Panc1 (cell line): ENCODE data around the gene TICAM2. TPM values are rescaled to one million over a fixed set of nuclear protein-coding genes. Genes with fewer than 3 reads are reported as not detected.

Experiments used
- ATAC-seq: fragments of 200-7000 bp; cut with Tn5 transposase; 2 replicates; pipeline ENCODE4 v1.9.1; 2020; ENCODE audit warnings: mild to moderate bottlenecking, moderate library complexity
- BruUV-seq: library from RNA; stranded (reverse); fragments of 400-500 nt; replicated peaks from 2 replicates; lab custom pipeline; 2021; lab: Mats Ljungman, UMichigan
- CTCF ChIA-PET: fragments of 300-600 bp; sonication (Branson Sonifier 250); formaldehyde crosslinking; loops from one replicate; lab custom pipeline; 2022; ENCODE audit warnings: antibody characterized with exemption; lab: Charles Lee
- POLR2A ChIA-PET: fragments of 300-600 bp; sonication (Branson Sonifier 250); formaldehyde crosslinking; loops from one replicate; lab custom pipeline; 2022; ENCODE audit warnings: antibody characterized with exemption; lab: Charles Lee
- DNase-seq: peaks from one replicate; pipeline ENCODE4 v3.0.0-alpha.2; 2010; ENCODE audit warnings: low read depth, low spot score
- H3K27ac ChIP-seq: 2 replicates; pipeline ENCODE4 v1.5.1; 2011; ENCODE audit warnings: mild to moderate bottlenecking, low read length, inconsistent platforms
- H3K27me3 ChIP-seq: fragments of 200-500 bp; sonication (Bioruptor generic); 2 replicates; pipeline ENCODE4 v1.6.0; 2014; ENCODE audit warnings: low read length, inconsistent platforms; ENCODE audit not compliant: control insufficient read depth, insufficient read depth
- H3K36me3 ChIP-seq: fragments of 200-500 bp; sonication (Bioruptor generic); 2 replicates; pipeline ENCODE4 v1.5.1; 2014; ENCODE audit warnings: inconsistent platforms, mild to moderate bottlenecking, low read length, moderate library complexity; ENCODE audit not compliant: control insufficient read depth, insufficient read depth
- H3K4me1 ChIP-seq: 2 replicates; pipeline ENCODE4 v1.5.1; 2011; ENCODE audit warnings: inconsistent platforms, mild to moderate bottlenecking, low read length, moderate library complexity; ENCODE audit not compliant: control insufficient read depth, insufficient read depth
- H3K4me3 ChIP-seq, 2 experiments: 2 replicates each; pipeline ENCODE4 v1.5.1; 2011 to 2012; ENCODE audit warnings: low read depth in 2 of 2, low read length in 2 of 2, mild to moderate bottlenecking in 2 of 2, inconsistent platforms in 1 of 2, moderate library complexity in 1 of 2
- H3K9me3 ChIP-seq: fragments of 200-500 bp; sonication (Bioruptor generic); 2 replicates; pipeline ENCODE4 v1.5.1; 2014; ENCODE audit warnings: low read depth, mild to moderate bottlenecking, inconsistent platforms, low read length, moderate library complexity; ENCODE audit not compliant: control insufficient read depth, insufficient read depth
- POLR2AphosphoS5 ChIP-seq: IDR thresholded peaks from 2 replicates; pipeline ENCODE4 v1.6.1; 2012; ENCODE audit warnings: mild to moderate bottlenecking, low read depth, low read length, moderate library complexity
- SIN3A ChIP-seq: IDR thresholded peaks from 2 replicates; pipeline ENCODE4 v1.6.1; 2012; ENCODE audit warnings: low read depth, mild to moderate bottlenecking, low read length, moderate library complexity, borderline replicate concordance; ENCODE audit not compliant: insufficient read depth
- TCF7L2 ChIP-seq: IDR thresholded peaks from 2 replicates; pipeline ENCODE4 v1.6.1; 2011; ENCODE audit warnings: mild to moderate bottlenecking, low read depth, low read length, inconsistent platforms
- in situ Hi-C: cut with HindIII; loops from 2 replicates; pipeline ENCODE4 v1.10.0; 2016; ENCODE audit warnings: low sequenced_read_pairs, low pct_unique_long_range_greater_than_20kb
- intact Hi-C: fragments of 100-400 bp; cut with micrococcal nuclease; formaldehyde crosslinking; loops from one replicate; pipeline ENCODE4 v1.10.0; 2022; ENCODE audit not compliant: unreplicated experiment
- total RNA-seq: library from RNA; stranded (reverse); gene quantifications from one replicate; pipeline ENCODE4 v1.2.1, GENCODE V29; 2021; ENCODE audit not compliant: unreplicated experiment
- TF ChIP-seq, protein P1 (sequence below), 2 experiments: IDR thresholded peaks; 2 replicates each; pipeline ENCODE4 v1.6.1; 2011 to 2012; ENCODE audit warnings: low read depth in 2 of 2, control low read depth in 1 of 2, low read length in 1 of 2, mild to moderate bottlenecking in 1 of 2, moderate library complexity in 1 of 2; ENCODE audit not compliant: insufficient read depth in 1 of 2
- TF ChIP-seq, protein P2 (sequence below): fragments of 450-650 bp; IDR thresholded peaks from 2 replicates; pipeline ENCODE4 v1.5.1; 2017; ENCODE audit warnings: mild to moderate bottlenecking

TICAM2 gene
- total RNA-seq, 1 experiment from 2014 or later, result 1.6 TPM

DNA sequence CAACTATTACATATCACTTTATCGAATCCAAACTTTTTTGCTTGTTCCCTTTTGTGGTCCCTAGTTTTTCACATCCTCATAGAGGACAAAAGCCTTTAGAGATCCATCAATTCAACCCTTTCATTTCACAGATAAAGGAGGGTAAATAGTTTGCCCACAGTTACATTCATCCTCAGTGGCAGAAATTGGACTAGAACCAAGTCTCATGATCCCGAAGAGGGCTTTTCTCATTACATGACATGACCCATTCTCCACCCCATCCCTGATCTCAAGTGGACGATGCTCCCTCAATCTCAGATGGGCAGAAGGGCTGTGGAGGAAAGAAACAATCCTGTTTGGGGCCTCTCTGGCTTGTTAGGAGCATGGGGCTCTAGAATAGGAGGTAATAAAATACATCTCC lies 23.1 kb downstream of the TICAM2 start:
- ATAC-seq (no peak), DNase-seq (no peak)
- no TSS peak for BruUV-seq
- Histone ChIP-seq H3K36me3 (no peaks in the 10 kb centered on the region), H3K4me3 (no peak overlapping the region), H3K9me3 (no peaks in the 10 kb centered on the region), H3K4me1 (no peaks in the 10 kb centered on the region; the same call in 1 of the 2 replicates), H3K27ac (no peak overlapping the region), H3K27me3 (no peaks in the 10 kb centered on the region)
- TF ChIP-seq, protein P1, sequence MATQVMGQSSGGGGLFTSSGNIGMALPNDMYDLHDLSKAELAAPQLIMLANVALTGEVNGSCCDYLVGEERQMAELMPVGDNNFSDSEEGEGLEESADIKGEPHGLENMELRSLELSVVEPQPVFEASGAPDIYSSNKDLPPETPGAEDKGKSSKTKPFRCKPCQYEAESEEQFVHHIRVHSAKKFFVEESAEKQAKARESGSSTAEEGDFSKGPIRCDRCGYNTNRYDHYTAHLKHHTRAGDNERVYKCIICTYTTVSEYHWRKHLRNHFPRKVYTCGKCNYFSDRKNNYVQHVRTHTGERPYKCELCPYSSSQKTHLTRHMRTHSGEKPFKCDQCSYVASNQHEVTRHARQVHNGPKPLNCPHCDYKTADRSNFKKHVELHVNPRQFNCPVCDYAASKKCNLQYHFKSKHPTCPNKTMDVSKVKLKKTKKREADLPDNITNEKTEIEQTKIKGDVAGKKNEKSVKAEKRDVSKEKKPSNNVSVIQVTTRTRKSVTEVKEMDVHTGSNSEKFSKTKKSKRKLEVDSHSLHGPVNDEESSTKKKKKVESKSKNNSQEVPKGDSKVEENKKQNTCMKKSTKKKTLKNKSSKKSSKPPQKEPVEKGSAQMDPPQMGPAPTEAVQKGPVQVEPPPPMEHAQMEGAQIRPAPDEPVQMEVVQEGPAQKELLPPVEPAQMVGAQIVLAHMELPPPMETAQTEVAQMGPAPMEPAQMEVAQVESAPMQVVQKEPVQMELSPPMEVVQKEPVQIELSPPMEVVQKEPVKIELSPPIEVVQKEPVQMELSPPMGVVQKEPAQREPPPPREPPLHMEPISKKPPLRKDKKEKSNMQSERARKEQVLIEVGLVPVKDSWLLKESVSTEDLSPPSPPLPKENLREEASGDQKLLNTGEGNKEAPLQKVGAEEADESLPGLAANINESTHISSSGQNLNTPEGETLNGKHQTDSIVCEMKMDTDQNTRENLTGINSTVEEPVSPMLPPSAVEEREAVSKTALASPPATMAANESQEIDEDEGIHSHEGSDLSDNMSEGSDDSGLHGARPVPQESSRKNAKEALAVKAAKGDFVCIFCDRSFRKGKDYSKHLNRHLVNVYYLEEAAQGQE (IDR thresholded peaks at IDR 0.05; ENCODE audit: insufficient read depth in 1 of 2, low read depth in 2 of 2, low read length in 1 of 2), result no peak
- TF ChIP-seq, protein P2, sequence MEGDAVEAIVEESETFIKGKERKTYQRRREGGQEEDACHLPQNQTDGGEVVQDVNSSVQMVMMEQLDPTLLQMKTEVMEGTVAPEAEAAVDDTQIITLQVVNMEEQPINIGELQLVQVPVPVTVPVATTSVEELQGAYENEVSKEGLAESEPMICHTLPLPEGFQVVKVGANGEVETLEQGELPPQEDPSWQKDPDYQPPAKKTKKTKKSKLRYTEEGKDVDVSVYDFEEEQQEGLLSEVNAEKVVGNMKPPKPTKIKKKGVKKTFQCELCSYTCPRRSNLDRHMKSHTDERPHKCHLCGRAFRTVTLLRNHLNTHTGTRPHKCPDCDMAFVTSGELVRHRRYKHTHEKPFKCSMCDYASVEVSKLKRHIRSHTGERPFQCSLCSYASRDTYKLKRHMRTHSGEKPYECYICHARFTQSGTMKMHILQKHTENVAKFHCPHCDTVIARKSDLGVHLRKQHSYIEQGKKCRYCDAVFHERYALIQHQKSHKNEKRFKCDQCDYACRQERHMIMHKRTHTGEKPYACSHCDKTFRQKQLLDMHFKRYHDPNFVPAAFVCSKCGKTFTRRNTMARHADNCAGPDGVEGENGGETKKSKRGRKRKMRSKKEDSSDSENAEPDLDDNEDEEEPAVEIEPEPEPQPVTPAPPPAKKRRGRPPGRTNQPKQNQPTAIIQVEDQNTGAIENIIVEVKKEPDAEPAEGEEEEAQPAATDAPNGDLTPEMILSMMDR, result no peak
- TF ChIP-seq POLR2AphosphoS5 (no peak), SIN3A (no peak), TCF7L2 (no peak)
- ChIA-PET POLR2A (no interaction called here), CTCF (no interaction called here)
- in situ Hi-C loops, result no loop called here
- intact Hi-C loops, result no loop called here

DNA sequence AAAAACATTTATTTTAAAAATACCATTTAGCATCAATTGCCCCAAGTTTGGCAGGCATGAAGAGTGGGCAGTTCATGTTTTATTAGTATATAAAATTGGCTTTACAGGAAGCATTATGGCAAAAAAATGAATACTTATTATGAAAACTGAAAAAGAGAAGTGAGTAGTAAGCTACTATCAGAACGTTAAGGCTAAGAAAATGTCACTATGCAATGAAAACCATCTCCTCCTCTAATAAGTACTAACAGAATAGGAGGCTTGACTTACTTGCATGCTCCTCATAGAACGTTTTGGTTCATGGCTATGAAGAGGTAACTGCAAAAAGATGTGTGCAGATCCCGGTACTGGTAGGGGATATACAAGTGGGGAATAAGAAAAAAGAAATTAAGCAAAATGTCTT lies 23.6 kb downstream of the TICAM2 start:
- in situ Hi-C loops, result no loop called here
- TF ChIP-seq TCF7L2, result no peak
- no peak for TF ChIP-seq POLR2AphosphoS5
- TF ChIP-seq SIN3A, result no peak
- TF ChIP-seq, protein P2, result no peak
- TF ChIP-seq, protein P1 (IDR thresholded peaks at IDR 0.05; ENCODE audit: insufficient read depth in 1 of 2, low read depth in 2 of 2, low read length in 1 of 2), result no peak
- CTCF ChIA-PET, result no interaction called here

More for the DNA sequence above, 23.6 kb downstream of the TICAM2 start:
- Histone ChIP-seq H3K4me1 (no peaks in the 10 kb centered on the region; the same call in 1 of the 2 replicates), H3K9me3 (no peaks in the 10 kb centered on the region), H3K4me3 (no peak overlapping the region), H3K36me3 (no peaks in the 10 kb centered on the region), H3K27ac (no peak overlapping the region), H3K27me3 (no peaks in the 10 kb centered on the region)
- no TSS peak for BruUV-seq
- POLR2A ChIA-PET, result no interaction called here
- intact Hi-C loops, result no loop called here
- DNase-seq, result no peak
- ATAC-seq, result no peak
